ENCODE data around the gene LMAN1L.

LMAN1L gene

GRCh38 chr15:74790080-74790916 is 22.3 kb upstream of the LMAN1L start:
- peak; percentile 56 to 92 (median 81) for DNase-seq

GRCh38 chr15:74791007-74791406 is 21.6 kb upstream of the LMAN1L start:
- intact Hi-C loops (cut with DNase I): no loop called here
- DNase-seq: no peak

More at GRCh38 chr15:74790080-74790916, 22.3 kb upstream of the LMAN1L start:
- intact Hi-C loops (cut with DNase I): no loop called here

GRCh38 chr15:74791667-74792066 is 21.0 kb upstream of the LMAN1L start:
- intact Hi-C loops (cut with DNase I): no loop called here
- no peak for DNase-seq

- no peak for DNase-seq
- intact Hi-C loops (cut with DNase I): no loop called here
Observed at GRCh38 chr15:74792227-74793016, 20.2 kb upstream of the LMAN1L start.

- DNase-seq: peak in 2 of 42 donors; percentile 35 to 67
- intact Hi-C loops (cut with DNase I): no loop called here
Observed at GRCh38 chr15:74793135-74794028, 19.3 kb upstream of the LMAN1L start.

- intact Hi-C loops (cut with DNase I): no loop called here
- DNase-seq: no peak
Observed at GRCh38 chr15:74794248-74794969, 18.2 kb upstream of the LMAN1L start.

GRCh38 chr15:74794970-74795349 is 17.7 kb upstream of the LMAN1L start:
- peak in 1 of 42 donors; percentile 53 for DNase-seq
- intact Hi-C loops (cut with DNase I): no loop called here

GRCh38 chr15:74795966-74796625 is 16.5 kb upstream of the LMAN1L start:
- DNase-seq: peak in 2 of 42 donors; percentile 43 to 45
- intact Hi-C loops (cut with DNase I): no loop called here

- intact Hi-C loops (cut with DNase I): no loop called here
- no peak for DNase-seq
Observed at GRCh38 chr15:74798388-74799254, 14.0 kb upstream of the LMAN1L start.

GRCh38 chr15:74799255-74799855 is 13.3 kb upstream of the LMAN1L start:
- intact Hi-C loops (cut with DNase I): no loop called here
- no peak for DNase-seq

- intact Hi-C loops (cut with DNase I): no loop called here
- peak; percentile 47 to 90 (median 76) for DNase-seq
Observed at GRCh38 chr15:74799856-74800558, 12.6 kb upstream of the LMAN1L start.

- intact Hi-C loops (cut with DNase I): no loop called here
- no peak for DNase-seq
Observed at GRCh38 chr15:74800559-74801094, 12.0 kb upstream of the LMAN1L start.

GRCh38 chr15:74801311-74801997 is 11.2 kb upstream of the LMAN1L start:
- intact Hi-C loops (cut with DNase I): no loop called here

GRCh38 chr15:74802290-74802689 is 10.3 kb upstream of the LMAN1L start:
- intact Hi-C loops (cut with DNase I): no loop called here
- DNase-seq: no peak

More at GRCh38 chr15:74801311-74801997, 11.2 kb upstream of the LMAN1L start:
- no peak for DNase-seq

- DNase-seq: no peak
- intact Hi-C loops (cut with DNase I): no loop called here
Observed at GRCh38 chr15:74802862-74803447, 9.7 kb upstream of the LMAN1L start.

Measured in head of caudate nucleus (tissue), 42 donors.